Activated naive CD8-positive, alpha-beta T cell treated with anti-CD3 and anti-CD28 coated beads, Interleukin-2, amount 10 ng/mL, durations not matched to agents 7 days and 5 days (primary cell): Measurements from ENCODE around the gene ADI1. TPM values are rescaled to one million over a fixed set of nuclear protein-coding genes. Genes with fewer than 3 reads are reported as not detected.

Source experiments
- ATAC-seq: fragments of 150-1000 bp; cut with Tn5 transposase; one replicate; pipeline ENCODE4 v1.10.0; 2021; ENCODE audit warnings: low read depth, moderate library complexity
- POLR2A ChIA-PET: fragments of 350-600 bp; sonication (Branson Sonifier 250); formaldehyde crosslinking; loops from one replicate; lab custom pipeline; 2021; ENCODE audit warnings: antibody characterized with exemption; lab: Charles Lee
- DNase-seq: peaks from one replicate; pipeline ENCODE4 v3.0.0; 2021
- H3K27ac Mint-ChIP-seq: one replicate; pipeline ENCODE4 v1.8.0; 2022; ENCODE audit warnings: mild to moderate bottlenecking, mixed read lengths
- H3K27me3 Mint-ChIP-seq: one replicate; pipeline ENCODE4 v1.8.0; 2022; ENCODE audit warnings: mild to moderate bottlenecking, moderate library complexity, mixed read lengths
- H3K36me3 Mint-ChIP-seq: one replicate; pipeline ENCODE4 v1.8.0; 2021; ENCODE audit warnings: mild to moderate bottlenecking, mixed read lengths
- H3K4me1 Mint-ChIP-seq: one replicate; pipeline ENCODE4 v1.8.0; 2021; ENCODE audit warnings: mixed read lengths
- H3K4me3 Mint-ChIP-seq: one replicate; pipeline ENCODE4 v1.8.0; 2022; ENCODE audit warnings: mild to moderate bottlenecking, moderate library complexity, mixed read lengths
- H3K9me3 Mint-ChIP-seq: one replicate; pipeline ENCODE4 v1.8.0; 2021; ENCODE audit warnings: mixed read lengths
- total RNA-seq, 2 experiments: library from RNA; stranded (reverse); gene quantifications; one replicate each; pipeline ENCODE4 v1.2.3, GENCODE V29; 2021

Gene ADI1
- total RNA-seq, 2 experiments from 2014 or later, result 16.6 to 19.5 TPM

DNA sequence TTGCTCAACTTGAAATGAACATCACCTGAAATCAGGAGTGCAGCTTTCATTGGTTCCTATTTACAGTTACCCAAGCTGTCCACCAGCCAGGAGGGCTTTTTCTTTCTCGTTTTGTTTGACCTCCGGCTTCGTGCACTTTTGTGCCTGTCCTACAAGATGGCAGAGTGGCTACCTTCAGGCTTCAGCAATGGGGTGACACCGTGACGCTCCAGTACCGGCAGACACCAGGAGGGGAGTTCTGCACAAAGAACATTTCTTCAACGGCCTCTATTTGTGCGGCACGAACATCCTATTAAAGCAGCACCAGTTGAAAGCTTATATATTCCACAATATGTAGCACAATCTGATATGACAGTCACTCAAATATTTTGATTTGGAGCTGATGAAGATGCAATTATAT is 20.5 kb upstream of the ADI1 start:
- no peaks in the 10 kb centered on the region for H3K27me3 Mint-ChIP-seq
- no peak overlapping the region for H3K4me3 Mint-ChIP-seq
- no peaks in the 10 kb centered on the region for H3K9me3 Mint-ChIP-seq
- POLR2A ChIA-PET, result no interaction called here
- H3K36me3 Mint-ChIP-seq, result peaks cover 16% of the 10 kb centered on the region
- DNase-seq (no peak), ATAC-seq (no peak)
- H3K4me1 Mint-ChIP-seq, result peaks cover 5% of the 10 kb centered on the region
- H3K27ac Mint-ChIP-seq, result no peak overlapping the region

GRCh38 chr2:3536682-3537632 is 17.6 kb upstream of the ADI1 start:
- Mint-ChIP-seq H3K27me3 (no peaks in the 10 kb centered on the region), H3K4me3 (peak overlapping the region; percentile 87), H3K9me3 (no peaks in the 10 kb centered on the region), H3K36me3 (peaks cover 4% of the 10 kb centered on the region), H3K27ac (peak overlapping the region; percentile 82), H3K4me1 (peaks cover 5% of the 10 kb centered on the region)
- POLR2A ChIA-PET, result interaction anchor here (0.6 to 1.3 kb wide), 3 partner anchors 17 to 22 kb away, joined by 3 read pairs; no protein-coding TSS in a partner anchor
- peak; percentile 40 for DNase-seq
- ATAC-seq, result peak; percentile 79

- ATAC-seq, result peak; percentile 40
- peaks cover 4% of the 10 kb centered on the region for H3K4me1 Mint-ChIP-seq
- no peaks in the 10 kb centered on the region for H3K27me3 Mint-ChIP-seq
- H3K27ac Mint-ChIP-seq, result peak overlapping the region; percentile 82
- peak overlapping the region; percentile 87 for H3K4me3 Mint-ChIP-seq
- no peaks in the 10 kb centered on the region for H3K9me3 Mint-ChIP-seq
- POLR2A ChIA-PET, result interaction anchor here (0.6 to 1.3 kb wide), 4 partner anchors 16 to 23 kb away, joined by 3 to 4 read pairs (median 3); no protein-coding TSS in a partner anchor
- H3K36me3 Mint-ChIP-seq, result peaks cover 1% of the 10 kb centered on the region
- DNase-seq, result no peak
Observed at GRCh38 chr2:3535794-3536681, 16.7 kb upstream of the ADI1 start.

DNA sequence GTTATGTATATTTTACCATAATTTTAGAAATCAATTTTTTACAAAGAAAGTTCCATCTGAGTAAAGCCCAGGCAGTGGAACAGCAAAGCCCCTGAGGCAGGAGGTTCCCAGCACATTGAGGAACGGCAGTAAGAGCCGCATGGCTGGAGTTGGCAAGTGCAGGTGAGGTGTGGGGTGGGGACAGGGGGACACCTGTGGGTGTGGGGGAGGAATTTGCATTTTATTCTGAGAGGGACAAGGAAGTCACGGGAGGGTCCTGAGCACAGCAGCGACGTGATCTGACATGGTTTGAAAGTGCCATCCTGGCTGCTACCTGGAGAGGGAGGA is 16.1 kb upstream of the ADI1 start:
- peak overlapping the region; percentile 87 for H3K4me3 Mint-ChIP-seq
- POLR2A ChIA-PET, result interaction anchor here (1.2 to 1.3 kb wide), 2 partner anchors 17 to 23 kb away, joined by 3 to 4 read pairs; no protein-coding TSS in a partner anchor
- H3K27me3 Mint-ChIP-seq, result no peaks in the 10 kb centered on the region
- H3K27ac Mint-ChIP-seq, result peak overlapping the region; percentile 78
- DNase-seq, result no peak
- ATAC-seq, result no peak
- H3K9me3 Mint-ChIP-seq, result no peaks in the 10 kb centered on the region
- H3K4me1 Mint-ChIP-seq, result peaks cover 4% of the 10 kb centered on the region
- peaks cover 1% of the 10 kb centered on the region for H3K36me3 Mint-ChIP-seq

GRCh38 chr2:3534251-3534814 is 15.0 kb upstream of the ADI1 start:
- Mint-ChIP-seq H3K4me3 (no peak overlapping the region), H3K36me3 (peaks cover 1% of the 10 kb centered on the region), H3K9me3 (no peaks in the 10 kb centered on the region), H3K27me3 (no peaks in the 10 kb centered on the region), H3K4me1 (peaks cover 4% of the 10 kb centered on the region), H3K27ac (no peak overlapping the region)
- POLR2A ChIA-PET, result interaction anchor here (1.7 kb wide), 1 partner anchor 16 kb away, joined by 4 read pairs; no protein-coding TSS in a partner anchor
- no peak for ATAC-seq
- DNase-seq, result no peak

- ATAC-seq, result no peak
- no peak for DNase-seq
- Mint-ChIP-seq H3K9me3 (no peaks in the 10 kb centered on the region), H3K4me1 (peaks cover 4% of the 10 kb centered on the region), H3K27me3 (no peaks in the 10 kb centered on the region), H3K4me3 (no peak overlapping the region), H3K27ac (no peak overlapping the region), H3K36me3 (peaks cover 1% of the 10 kb centered on the region)
- POLR2A ChIA-PET, result interaction anchor here (1.7 kb wide), 1 partner anchor 15 kb away, joined by 4 read pairs; no protein-coding TSS in a partner anchor
Observed at GRCh38 chr2:3533836-3534235, 14.5 kb upstream of the ADI1 start.

DNA sequence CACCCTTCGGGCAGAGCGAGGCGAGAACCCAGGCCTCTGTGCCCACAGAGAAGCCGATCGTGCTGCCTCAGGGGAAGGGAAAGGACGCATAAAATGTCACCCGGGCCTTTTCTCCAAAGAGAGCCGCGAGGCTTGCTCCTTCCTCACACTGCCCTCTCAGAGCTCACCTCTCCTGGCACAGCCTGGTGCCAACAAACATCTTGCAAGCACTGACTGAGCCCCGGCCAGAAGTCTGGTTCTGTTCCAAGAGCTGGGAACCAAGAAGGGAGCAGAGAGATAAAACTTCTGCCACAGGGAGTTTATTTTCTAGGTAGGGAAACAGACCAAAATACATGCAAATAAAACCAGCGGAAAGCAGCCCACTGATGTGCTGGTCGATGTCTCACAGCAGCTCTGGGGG is 13.6 kb upstream of the ADI1 start:
- ATAC-seq (no peak), DNase-seq (no peak)
- H3K36me3 Mint-ChIP-seq, result peaks cover 1% of the 10 kb centered on the region
- no peaks in the 10 kb centered on the region for H3K9me3 Mint-ChIP-seq
- POLR2A ChIA-PET, result interaction anchor here (1.7 kb wide), 1 partner anchor 14 kb away, joined by 4 read pairs; no protein-coding TSS in a partner anchor
- peaks cover 4% of the 10 kb centered on the region for H3K4me1 Mint-ChIP-seq
- no peak overlapping the region for H3K27ac Mint-ChIP-seq
- H3K27me3 Mint-ChIP-seq, result no peaks in the 10 kb centered on the region
- H3K4me3 Mint-ChIP-seq, result no peak overlapping the region

GRCh38 chr2:3529316-3530025 is 10.1 kb upstream of the ADI1 start:
- Mint-ChIP-seq H3K4me3 (no peak overlapping the region), H3K9me3 (no peaks in the 10 kb centered on the region), H3K4me1 (no peaks in the 10 kb centered on the region), H3K27me3 (no peaks in the 10 kb centered on the region), H3K27ac (no peak overlapping the region), H3K36me3 (no peaks in the 10 kb centered on the region)
- DNase-seq (no peak), ATAC-seq (no peak)
- POLR2A ChIA-PET, result no interaction called here

DNA sequence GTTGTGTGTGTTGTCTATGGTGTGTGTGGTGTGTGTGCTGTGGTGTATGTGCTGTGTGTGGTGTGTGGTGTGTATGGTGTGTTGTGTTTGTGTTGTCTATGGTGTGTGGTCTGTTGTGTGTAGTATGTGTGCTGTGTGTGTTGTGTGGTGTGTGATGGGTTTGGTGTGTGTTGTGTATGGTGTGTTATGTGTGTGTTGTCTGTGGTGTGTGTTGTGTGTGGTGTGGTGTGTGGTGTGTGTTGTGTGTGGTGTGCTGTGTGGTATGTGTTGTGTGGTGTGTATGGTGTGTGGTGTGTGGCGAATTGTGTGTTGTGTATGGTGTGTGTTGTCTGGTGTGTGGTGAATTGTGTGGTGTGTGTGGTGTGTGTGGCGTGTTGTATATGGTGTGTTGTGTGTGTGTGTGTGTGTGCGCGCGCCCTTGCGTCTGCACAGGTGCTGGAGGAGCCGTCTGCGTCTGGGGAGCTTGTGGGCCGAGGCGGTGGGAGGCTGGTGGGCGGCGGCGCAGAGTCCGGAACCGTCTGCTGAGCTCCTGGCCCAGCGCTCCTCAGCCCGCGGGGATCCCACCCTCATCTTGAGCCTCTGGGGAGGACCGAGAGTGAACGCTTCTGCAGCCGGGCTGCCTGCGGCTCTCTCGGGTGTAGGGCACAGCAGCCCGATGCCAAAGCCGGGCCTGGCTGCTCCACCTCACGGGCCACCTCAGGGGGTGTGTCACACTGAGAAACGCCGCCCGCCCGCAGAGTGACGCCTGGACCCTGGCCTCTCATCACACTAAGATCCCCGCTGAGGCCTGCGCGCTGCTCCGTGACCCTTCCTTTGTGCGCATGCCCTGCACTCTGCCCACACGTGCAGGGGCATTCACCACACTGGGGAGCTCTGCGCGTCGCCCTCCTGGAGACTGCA is 8.8 kb upstream of the ADI1 start:
- POLR2A ChIA-PET, result no interaction called here
- no peak overlapping the region for H3K4me3 Mint-ChIP-seq
- H3K27me3 Mint-ChIP-seq, result no peaks in the 10 kb centered on the region
- no peaks in the 10 kb centered on the region for H3K9me3 Mint-ChIP-seq
- no peak overlapping the region for H3K27ac Mint-ChIP-seq
- H3K4me1 Mint-ChIP-seq, result no peaks in the 10 kb centered on the region
- H3K36me3 Mint-ChIP-seq, result no peaks in the 10 kb centered on the region
- ATAC-seq (no peak), DNase-seq (no peak)

- H3K27me3 Mint-ChIP-seq, result no peaks in the 10 kb centered on the region
Observed at GRCh38 chr2:3526871-3527270, 7.5 kb upstream of the ADI1 start.

DNA sequence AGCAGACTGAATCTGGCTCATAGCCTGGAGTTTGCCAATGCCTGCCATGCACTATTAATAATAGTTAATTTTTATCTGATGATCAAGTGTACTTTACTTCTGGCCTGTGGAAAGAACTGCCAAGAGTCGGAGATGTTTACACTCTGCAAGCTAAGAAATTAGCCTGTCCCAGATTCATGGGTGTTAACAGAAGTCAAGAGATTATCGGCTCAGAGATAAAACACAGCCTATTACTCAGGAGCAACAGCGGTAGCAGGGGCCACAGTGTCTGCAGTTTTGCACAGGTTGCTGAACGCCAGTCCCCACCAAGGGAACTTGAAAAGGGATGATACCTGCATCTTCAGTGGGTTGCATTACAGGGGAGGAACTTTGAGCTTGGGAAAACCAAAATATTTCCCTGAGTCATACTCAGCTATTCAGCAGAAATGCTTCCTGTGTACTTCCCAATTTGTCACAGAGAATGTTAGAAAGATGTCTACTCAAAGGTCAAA is 4.3 kb upstream of the ADI1 start:
- no peaks in the 10 kb centered on the region for H3K27me3 Mint-ChIP-seq
- H3K9me3 Mint-ChIP-seq, result no peaks in the 10 kb centered on the region
- ATAC-seq, result no peak
- no peak overlapping the region for H3K27ac Mint-ChIP-seq
- H3K4me1 Mint-ChIP-seq, result peaks cover 13% of the 10 kb centered on the region
- peaks cover 3% of the 10 kb centered on the region for H3K36me3 Mint-ChIP-seq
- POLR2A ChIA-PET, result no interaction called here
- H3K4me3 Mint-ChIP-seq, result no peak overlapping the region
- DNase-seq, result no peak

More at GRCh38 chr2:3526871-3527270, 7.5 kb upstream of the ADI1 start:
- ATAC-seq (no peak), DNase-seq (no peak)
- Mint-ChIP-seq H3K4me3 (no peak overlapping the region), H3K36me3 (no peaks in the 10 kb centered on the region), H3K27ac (no peak overlapping the region), H3K9me3 (no peaks in the 10 kb centered on the region), H3K4me1 (no peaks in the 10 kb centered on the region)
- POLR2A ChIA-PET, result no interaction called here
